NCI-H2107 treated with DMSO at 0.1 percent for 48 hours (cell line): ENCODE results near the gene ARL2.
"Not testable (repeated sequence)": the region's sequence is repeated elsewhere in the genome, so short reads cannot be mapped to it uniquely, and the experiment has no call there.

Experiments used
- DNase-seq: peaks from one replicate; lab custom pipeline; 2025; ENCODE audit not compliant: unreplicated experiment; lab: John Stamatoyannopoulos, UW

ARL2 gene

DNA sequence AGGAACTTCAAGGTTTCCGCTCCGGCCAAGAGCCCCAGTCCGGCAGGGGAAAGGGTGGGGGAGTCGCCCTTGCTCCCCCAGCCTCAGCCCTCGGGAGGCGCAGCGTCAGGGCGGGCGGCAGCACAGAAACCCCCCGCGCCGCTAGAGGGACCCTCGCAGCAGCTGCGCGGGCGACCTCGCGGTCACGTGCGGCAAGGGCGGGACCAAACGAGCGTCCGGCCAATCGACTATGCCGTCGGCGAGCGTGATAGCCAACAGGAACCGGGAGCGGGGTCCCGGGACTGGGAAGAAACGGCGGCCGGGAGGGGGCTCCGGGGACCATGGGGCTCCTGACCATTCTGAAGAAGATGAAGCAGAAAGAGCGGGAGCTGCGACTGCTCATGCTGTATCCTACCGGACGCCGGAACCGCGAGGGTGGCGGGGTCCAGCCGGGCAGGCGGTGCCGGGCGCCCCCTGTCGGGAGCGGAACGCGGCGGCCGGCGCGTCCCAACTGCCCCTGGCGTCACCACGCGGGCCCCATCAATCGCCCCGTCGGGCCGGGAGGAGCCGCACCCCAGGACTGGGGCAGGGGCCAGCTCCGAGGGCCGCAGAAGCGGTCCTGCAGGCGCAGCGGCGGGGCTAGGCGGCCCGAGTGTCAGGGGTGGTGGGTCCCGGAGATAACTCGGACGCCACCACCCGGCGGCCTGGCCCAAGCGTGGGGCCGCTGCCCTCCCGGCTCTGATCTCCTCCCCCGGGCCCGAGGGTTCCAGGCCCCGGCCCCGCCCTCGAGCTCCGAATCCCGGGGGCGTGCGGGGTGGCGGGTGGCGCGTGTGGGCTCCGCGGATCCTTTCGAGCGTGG, at the start of gene ARL2:
TSS of gene ARL2 (plus strand) at position 273 of the 838 bp plus-strand sequence. CDS start at position 321, 48 bp downstream.
- peak; percentile 60 for DNase-seq

DNA sequence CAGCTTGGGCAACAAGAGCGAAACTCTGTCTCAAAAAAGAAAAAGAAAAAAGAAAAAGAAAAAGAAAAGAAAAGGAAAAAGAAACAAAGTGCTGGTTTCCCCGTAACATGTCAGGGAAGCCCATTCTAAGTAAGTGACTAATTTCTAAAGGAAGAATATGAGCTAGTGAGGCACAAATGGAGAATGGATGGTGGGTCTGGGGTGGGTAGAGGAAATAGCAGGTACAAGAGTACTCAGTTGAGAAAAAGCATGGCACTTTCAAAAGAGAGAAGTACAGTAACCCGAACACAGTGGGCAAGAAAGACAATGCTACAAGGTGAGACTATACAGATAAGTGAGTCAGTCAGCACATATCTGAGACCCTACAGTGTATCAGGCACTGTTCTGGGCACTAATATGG, 46.6 kb upstream of the ARL2 start:
- DNase-seq, result no peak

DNA sequence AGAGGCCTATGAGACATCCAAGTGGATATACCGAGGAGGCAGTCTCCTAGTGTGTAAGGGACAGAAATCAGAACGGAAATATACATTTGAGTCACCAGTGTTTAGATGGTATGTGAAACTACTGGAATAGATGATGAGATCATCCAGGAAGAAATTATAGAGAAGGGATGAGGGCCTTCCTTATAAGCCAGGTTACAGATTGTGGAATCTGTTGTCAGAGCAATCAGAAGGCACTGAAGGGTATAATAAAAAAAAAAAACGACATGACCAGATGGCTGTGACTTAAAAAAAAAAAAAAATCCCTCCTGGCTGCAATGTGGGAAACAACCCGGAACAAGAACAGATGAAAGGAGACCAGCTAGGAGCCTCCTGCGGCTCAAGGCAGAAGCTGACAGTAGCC, 44.8 kb upstream of the ARL2 start:
- no peak for DNase-seq

DNA sequence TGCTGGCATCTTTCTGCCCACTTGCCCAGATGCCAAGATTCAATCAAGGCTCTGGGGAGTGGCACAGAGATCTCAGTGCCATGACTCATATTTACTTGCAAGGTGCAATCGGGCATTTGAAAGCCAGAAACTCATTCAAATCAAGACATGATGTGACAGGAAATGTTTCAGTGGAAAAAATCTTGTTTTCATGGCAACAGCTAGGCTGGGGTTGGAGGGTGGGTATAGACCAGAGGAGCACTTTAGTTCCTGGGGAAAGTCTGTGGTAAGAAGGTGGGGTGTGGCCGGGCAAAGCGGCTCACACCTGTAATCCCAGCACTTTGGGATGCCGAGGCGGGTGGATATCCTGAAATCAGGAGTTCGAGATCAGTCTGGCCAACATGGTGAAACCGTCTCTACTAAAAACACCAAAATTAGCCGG, 43.2 kb upstream of the ARL2 start:
- DNase-seq, result no peak

DNA sequence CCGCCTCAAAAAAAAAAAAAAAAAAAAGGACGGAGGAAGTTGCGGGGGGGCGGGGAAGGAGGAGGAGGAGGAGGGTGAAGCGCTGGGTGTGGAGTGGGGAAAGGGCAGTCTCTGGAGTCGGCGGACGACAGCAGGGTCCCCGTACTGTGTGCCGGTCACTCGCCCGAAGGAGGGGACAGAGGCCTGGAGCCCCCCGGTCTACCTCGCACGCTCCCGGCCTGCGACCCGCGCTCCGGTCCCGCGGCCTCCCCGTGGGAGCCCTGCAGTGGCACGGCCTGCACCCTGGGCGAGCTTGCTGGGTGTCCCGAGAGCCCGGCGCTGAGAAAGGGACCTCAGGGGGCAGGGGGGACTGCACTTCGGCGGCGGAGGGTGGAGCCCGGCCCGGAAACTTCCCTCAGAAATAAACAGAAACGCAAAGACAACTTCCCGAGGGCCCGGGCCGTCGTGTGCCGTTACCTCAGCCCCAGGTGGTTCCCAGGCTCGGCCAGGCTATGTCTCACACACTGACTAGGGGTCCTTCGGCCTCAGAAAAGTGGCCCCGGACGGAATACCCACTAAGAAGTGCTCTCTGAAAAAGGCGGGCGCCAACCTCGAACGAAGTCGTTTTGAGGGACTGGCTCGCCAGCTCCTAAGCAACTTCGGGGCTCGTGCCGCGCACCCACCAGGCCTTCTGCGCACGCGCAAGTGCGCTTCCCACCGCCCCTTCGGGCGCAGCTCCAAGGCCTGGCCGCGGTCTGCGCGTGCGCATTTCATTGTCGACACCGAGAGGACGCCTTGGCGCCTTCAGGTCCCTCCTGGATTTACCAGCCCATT, 42.3 kb upstream of the ARL2 start, which contains the start of gene MAJIN:
TSS of gene MAJIN (minus strand) at position 688 of the 813 bp plus-strand sequence. CDS start 12,703 bp downstream, outside the sequence.
- no peak for DNase-seq

DNA sequence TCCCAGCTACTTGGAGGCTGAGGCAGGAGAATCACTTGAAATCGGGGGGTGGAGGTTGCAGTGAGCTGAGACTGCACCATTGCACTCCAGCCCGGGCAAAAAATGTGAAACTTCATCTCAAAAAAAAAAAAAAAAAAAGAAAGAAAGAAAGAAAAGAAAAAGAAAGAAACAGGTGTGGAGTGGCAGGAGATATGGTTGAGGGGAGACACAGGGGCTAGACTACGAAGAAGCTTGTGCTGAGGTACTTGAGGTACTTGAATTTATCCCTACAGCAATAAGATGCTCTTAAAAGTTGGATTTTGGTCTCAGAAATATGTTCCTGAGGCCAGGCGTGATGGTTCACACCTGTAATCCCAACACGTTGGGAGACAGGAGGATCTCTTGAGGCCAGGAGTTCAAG, 39.8 kb upstream of the ARL2 start:
- no peak for DNase-seq

DNA sequence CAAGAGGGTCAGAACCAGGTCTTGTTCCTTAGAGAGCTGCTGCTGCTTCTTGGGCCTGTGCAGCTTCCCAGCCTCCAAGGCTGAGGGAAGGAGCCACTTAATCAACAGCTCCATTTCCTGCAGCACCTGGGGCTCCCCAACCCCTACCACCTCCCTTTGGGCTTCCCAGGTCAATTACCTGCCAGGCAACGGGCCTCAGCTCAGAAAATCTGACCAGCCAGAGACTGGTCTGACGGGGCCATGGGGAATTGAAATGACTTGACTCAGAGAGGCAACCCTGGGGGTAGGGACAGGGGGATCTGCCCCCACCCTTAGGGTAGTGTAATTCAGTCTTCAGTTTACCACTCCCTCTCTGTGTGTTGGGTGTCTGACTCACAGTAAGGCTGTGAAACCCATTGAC, 37.3 kb upstream of the ARL2 start:
- no peak for DNase-seq

DNA sequence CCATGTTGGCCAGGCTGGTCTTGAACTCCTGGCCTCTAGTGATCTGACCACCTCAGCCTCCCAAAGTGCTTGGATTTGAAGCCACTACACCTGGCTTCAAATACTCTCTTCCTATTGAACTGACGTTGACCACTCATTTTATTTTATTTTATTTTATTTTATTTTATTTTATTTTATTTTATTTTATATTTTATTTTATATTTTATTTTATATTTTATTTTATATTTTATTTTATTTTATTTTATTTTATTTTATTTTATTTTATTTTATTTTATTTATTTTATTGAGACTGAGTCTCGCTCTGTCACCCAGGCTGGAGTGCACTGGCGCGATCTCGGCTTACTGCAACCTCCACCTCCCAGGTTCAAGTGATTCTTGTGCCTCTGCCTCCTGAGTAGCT, 30.6 kb upstream of the ARL2 start:
- not testable (repeated sequence) for DNase-seq

DNA sequence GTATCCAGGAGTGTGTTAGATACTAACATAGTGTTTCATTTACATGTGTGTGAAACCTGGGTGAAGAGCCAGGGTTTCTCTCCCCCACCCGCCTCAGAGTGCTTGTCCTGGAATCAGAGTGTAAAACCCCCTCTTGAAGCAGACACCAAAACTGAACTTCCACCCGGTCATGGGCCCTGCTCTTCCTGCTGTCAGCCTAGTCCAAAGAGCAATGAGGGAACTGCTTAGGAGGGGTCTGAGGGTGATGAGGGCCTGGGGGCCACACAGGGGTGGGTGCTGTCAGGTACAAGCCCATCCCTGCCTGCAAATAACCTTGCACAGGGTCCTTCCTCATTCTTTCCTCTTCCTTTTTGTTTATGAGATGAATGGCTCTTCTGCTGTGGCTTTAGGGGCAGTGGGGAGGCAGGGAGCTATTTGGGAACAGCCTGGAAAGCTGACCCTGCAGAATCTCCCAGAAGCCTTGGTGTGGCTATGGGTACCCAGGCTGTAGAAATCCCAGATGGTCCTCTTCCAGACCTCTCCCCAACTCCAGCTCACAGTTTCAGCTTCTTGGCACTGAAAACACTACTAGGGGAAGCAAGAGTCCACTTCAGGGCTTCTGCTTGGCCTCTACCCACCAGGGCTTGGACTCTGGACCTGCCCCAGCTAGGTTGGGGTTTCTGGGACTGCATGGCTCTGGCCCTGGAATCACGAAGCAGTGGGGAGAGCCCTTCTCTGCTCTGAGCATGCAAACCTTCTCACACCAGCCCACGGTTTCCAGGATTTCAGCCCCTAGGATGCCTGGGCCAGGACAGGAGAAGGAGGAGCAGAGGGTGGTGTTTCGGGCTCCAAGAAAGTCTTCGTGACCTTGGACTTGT, 25.7 kb upstream of the ARL2 start:
- DNase-seq, result no peak

DNA sequence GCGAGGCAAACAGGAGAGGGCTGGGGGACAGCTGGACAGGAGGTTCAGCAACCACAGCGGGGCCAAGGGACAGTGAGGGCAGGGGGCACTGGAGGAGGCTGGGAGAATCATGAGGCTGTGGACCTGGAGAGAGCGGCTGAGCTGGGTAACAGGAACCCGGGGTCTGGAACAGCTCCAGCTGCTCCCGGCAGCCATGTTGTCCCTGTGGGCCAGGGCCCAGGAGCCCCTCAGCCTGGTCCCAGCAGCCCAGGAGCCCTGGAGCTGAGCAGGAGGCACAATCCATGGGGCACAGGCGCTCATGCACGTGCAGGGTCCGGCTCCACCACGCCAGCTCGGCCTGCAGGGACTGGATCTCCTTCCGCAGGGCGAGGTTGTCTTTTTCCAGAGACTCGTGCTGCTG, 24.5 kb upstream of the ARL2 start:
- no peak for DNase-seq

DNA sequence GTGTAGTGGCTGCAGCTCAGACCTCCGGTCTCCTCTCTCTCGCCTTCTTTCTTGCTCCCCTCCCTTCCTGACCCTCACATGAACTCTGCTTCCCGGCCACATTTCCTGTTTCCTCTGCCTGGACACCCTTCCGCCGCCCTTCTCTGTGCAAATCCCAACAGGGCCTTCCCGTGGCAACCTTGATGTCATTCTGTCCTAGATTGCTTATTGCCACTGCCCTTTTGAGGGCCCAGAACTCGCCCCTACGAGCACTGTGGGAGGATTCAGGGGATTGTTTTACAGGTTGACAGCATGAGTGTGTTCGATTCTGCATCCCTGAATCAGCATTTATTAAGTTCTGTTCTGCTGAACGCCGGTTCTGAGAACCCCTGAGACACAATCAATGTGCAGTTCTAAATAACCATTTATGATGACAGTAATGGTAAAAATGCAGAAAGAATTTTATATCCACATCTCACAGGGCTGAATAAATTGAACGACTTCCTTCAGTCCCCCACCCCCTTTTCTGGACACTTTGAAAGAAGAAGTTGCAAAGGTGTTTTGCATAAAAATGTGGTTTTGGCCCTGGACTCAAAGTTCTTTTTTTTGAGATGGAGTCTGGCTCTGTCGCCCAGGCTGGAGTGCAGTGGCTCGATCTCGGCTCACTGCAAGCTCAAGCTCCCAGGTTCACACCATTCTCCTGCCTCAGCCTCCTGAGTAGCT, 23.6 kb upstream of the ARL2 start:
- no peak for DNase-seq

DNA sequence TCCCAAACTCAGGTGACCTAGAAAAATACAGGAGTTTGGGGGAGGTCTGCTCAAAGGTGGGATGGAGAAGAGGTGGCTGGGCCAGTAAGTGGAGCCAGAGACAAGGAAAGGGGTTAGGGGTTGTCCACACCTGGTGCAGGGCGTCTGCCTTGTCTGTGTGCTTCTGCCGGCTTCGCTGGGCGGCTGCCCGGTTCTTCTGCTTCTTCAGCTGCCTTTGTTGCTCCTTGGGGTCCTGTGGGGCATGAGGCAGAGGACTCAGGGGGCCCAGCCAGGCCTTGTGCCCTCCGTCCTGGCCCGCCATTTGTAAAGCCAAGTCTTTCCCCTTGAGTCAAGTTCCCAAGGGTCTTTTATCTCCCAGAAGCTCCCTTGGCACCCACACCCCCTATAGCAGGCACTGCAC, 19.6 kb upstream of the ARL2 start:
- no peak for DNase-seq

DNA sequence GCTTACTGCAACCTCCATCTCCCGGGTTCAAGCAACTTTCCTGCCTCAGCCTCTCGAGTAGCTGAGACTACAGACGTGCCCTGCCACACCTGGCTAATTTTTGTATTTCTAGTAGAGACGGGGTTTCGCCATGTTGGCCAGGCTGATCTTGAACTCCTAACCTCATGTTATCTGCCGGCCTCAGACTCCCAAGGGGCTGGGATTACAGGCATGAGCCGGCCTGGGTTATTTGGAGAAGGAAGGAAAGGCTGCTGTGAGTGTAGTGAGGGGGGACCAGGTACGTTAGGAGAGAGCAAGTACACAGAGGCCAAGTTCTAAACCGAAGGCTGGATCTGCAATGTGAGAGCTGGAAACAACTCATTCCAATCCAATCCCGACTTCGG, 17.6 kb upstream of the ARL2 start:
- no peak for DNase-seq

DNA sequence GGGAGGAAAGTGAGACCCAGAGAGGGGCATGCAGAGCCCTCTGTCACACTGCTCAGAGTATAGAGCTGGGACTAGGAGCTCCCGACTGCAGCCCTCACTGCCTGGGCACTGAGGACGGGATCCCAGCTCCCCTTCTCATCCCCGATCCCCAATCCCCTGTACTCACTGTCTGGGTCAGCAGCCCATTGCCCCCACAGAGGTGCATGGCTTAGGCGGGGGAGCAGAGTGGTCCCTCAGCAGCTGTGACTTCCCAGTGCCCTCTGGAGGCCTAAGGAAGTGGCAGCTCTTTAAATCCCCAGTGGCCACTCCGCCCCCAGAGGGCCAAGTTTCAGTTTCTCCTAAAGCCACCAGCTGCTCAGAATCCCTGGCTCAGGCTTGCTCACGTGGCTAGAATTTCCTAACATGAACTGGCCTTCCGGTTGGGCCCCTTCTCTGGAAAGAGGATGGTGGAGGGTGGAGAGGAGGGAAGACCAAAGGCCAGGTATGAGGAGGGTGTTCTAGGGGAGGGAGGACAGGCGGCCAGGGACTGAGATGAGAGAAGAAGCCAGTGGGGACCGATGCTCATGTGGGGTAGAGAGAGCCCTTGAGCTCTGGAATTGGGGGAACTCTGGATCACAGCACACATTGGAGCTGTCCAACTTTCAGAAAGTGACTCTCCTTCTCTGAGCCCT, 17.1 kb upstream of the ARL2 start, which contains the start of gene BATF2:
TSS of gene BATF2 (minus strand) at position 262 of the 671 bp plus-strand sequence. CDS start at position 205, 57 bp downstream.
- peak; percentile 83 for DNase-seq

DNA sequence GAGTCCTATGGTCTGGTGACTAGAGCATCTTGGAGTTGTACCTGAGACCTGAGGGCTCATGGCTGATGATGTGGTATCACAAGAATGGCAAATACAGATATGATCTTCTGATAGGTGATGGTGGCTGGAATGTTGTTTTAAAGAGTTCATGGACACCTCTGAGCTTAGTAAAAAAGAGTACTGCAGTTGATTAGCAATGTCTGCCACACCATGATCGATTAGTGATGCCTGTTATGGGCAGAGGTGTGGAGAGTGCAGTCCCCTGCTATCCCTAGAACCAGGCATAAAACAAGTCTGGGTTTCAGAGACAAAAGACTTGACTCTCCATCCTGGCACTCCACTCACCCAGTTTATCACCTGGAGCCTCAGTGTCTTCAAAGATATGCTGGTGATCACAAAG, 15.8 kb upstream of the ARL2 start:
- no peak for DNase-seq

DNA sequence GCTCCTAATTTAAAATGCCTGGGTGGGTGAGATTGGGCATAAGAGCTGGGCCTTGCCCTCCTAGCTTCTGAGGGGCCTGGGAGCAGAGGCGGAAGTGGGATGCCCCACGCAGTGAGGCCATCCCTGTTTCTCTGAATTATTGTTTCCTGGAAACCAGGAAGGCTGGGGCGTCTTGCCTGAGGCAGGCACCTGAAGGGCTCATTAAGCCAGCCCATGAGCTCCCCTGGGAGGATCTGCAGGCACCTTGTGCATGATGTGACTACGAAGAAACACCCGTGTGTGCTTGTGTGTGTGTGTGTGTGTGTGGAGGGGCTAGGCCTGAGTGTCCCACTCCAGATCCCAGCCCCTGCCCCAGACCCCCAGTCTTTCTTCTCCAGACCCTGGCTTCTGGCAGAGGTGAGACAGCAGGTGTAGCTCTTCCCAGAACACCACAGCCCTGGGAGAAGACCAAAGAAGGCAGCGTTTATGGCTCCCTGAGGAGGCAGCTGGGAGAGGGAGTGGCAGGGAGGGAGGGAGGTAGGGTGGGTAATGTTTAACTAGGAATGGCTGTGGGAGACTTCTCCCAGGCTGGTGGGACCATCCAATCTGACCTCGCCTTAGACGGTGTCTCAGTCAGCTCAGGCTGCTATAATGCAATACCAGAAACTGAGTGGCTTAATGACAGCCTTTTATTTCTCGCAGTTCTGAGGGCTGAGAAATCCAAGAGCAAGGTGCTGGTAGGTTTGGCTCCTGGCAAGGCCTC, 15.1 kb upstream of the ARL2 start:
- DNase-seq, result peak; percentile 63

DNA sequence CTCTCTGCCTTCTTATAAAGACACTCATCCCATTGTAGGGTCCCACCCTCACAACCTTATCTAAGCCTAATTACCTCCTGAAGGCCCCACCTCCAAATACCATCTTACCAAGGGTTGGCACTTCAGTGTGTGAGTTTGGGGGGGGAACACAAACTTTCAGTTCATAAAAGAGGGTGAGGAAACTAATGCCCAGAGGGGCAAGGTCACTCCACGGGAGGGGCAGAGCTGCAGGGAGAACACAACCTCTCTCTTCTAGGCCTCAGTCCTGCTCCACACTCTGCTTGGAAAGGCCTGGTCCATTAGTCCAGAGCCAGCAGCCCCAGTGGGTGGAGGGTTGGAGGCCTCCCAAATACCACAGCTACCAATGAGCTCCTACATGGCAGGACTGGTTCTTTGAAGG, 14.5 kb upstream of the ARL2 start:
- no peak for DNase-seq

DNA sequence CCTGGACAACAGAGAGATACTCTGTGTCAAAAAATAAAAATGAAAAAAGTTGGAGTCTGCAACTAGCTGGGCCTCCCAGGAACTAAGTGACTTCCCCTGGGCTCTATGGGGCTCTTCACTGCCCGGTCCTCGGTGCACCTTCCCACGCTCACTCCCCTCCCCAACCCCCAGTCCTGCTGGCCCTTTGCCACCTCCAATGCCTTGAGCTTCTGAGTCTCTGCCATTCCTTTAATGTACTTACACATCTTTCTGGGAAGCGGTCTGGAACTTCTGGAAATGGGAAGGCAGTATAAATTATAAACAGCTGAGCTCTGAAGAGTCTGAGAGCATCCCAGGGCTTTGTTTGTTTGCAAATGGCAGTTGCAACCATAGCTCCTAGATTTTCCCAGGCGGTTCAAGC, 11.3 kb upstream of the ARL2 start:
- DNase-seq, result no peak

DNA sequence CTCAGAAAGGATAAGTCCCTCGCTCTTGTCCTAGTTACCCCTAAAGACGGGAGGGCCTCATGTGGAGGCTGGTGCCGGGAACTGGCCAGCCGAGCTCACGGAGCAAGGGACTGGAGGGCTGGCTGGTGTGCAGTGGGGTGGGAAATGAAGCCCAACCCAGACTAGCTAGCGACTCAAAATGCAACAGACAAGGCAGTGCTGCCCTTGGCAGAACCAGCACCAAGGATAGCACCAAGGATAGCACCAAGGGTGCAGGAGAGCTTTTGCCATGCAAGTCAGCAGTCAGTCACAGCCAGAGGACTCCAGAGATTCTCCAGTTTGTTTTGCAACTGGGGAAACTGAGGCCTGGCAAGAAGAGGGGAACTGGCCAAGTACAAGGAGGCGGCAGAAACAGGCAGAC, 10.7 kb upstream of the ARL2 start:
- DNase-seq, result no peak
